ENCODE results near the gene CBX8. TPM values are rescaled to one million over a fixed set of nuclear protein-coding genes. Genes with fewer than 3 reads are reported as not detected.
A peak's percentile ranks its signal among the peaks of the same experiment; 100 is the strongest.

CBX8 gene
- total and polyA plus RNA-seq, 2 of the 13 experiments (the other 11 are each of a cell fraction or from before 2014, with no cell fraction given): 0.34 to 12.6 TPM

GRCh38 chr17:79841369-79842135 lies 44.7 kb upstream of the CBX8 start (continued):
- TF ChIP-seq SALL2 (CRISPR knock-in tag; IDR thresholded peaks at IDR 0.05): no peak; the same call in 1 of the 2 replicates
- no peak for TF ChIP-seq ZNF24 (IDR thresholded peaks at IDR 0.05)
- TF ChIP-seq ZBTB38 (CRISPR knock-in tag; IDR thresholded peaks at IDR 0.05): peak; percentile 87
- no peak for TF ChIP-seq MLX (CRISPR knock-in tag; IDR thresholded peaks at IDR 0.05)
- no peak for TF ChIP-seq MZF1 (CRISPR knock-in tag; IDR thresholded peaks at IDR 0.05; ENCODE audit: borderline replicate concordance)
- no peak for TF ChIP-seq ZNF839 (CRISPR knock-in tag; IDR thresholded peaks at IDR 0.05; ENCODE audit: borderline replicate concordance)
- TF ChIP-seq PPARG (CRISPR knock-in tag; conservative IDR thresholded peaks at IDR 0.05): 0 out of 2 replicates have a peak, but pooled peaks have one; percentile 18
- no peak for TF ChIP-seq SPEN (CRISPR knock-in tag; IDR thresholded peaks at IDR 0.05; ENCODE audit: low read depth)
- TF ChIP-seq GLI4 (CRISPR knock-in tag; IDR thresholded peaks at IDR 0.05; ENCODE audit: borderline replicate concordance): no peak
- TF ChIP-seq ZMAT5 (CRISPR knock-in tag; IDR thresholded peaks at IDR 0.05; ENCODE audit: borderline replicate concordance, low read depth): no peak
- TF ChIP-seq IKZF1 (IDR thresholded peaks at IDR 0.05): no peak
- no peak for TF ChIP-seq ISL2 (CRISPR knock-in tag; IDR thresholded peaks at IDR 0.05)
- TF ChIP-seq CBFB (CRISPR knock-in tag; IDR thresholded peaks at IDR 0.05): no peak
- TF ChIP-seq MTF2 (CRISPR knock-in tag; IDR thresholded peaks at IDR 0.05; ENCODE audit: borderline replicate concordance): no peak
- TF ChIP-seq HNF4A (CRISPR knock-in tag; IDR thresholded peaks at IDR 0.05): no peak
- TF ChIP-seq ZNF235 (CRISPR knock-in tag; IDR thresholded peaks at IDR 0.05; ENCODE audit: borderline replicate concordance): no peak
- TF ChIP-seq ZMYM2 (CRISPR knock-in tag; IDR thresholded peaks at IDR 0.05): no peak
- TF ChIP-seq MLXIP (CRISPR knock-in tag; IDR thresholded peaks at IDR 0.05; ENCODE audit: borderline replicate concordance): no peak
- TF ChIP-seq PHB2 (IDR thresholded peaks at IDR 0.05; ENCODE audit: partially characterized antibody): no peak
- TF ChIP-seq TBX3 (IDR thresholded peaks at IDR 0.05; ENCODE audit: borderline replicate concordance): no peak
- no peak for TF ChIP-seq ZFP36 (IDR thresholded peaks at IDR 0.05; ENCODE audit: borderline replicate concordance, low read depth, low read length, partially characterized antibody)
- no peak for TF ChIP-seq ZNF570 (CRISPR knock-in tag; IDR thresholded peaks at IDR 0.05; ENCODE audit: borderline replicate concordance)
- no peak for TF ChIP-seq MEF2D (CRISPR knock-in tag; IDR thresholded peaks at IDR 0.05)
- no peak for TF ChIP-seq POLR2AphosphoS2 (IDR thresholded peaks at IDR 0.05; ENCODE audit: low read depth, low read length)
- TF ChIP-seq, protein P1, sequence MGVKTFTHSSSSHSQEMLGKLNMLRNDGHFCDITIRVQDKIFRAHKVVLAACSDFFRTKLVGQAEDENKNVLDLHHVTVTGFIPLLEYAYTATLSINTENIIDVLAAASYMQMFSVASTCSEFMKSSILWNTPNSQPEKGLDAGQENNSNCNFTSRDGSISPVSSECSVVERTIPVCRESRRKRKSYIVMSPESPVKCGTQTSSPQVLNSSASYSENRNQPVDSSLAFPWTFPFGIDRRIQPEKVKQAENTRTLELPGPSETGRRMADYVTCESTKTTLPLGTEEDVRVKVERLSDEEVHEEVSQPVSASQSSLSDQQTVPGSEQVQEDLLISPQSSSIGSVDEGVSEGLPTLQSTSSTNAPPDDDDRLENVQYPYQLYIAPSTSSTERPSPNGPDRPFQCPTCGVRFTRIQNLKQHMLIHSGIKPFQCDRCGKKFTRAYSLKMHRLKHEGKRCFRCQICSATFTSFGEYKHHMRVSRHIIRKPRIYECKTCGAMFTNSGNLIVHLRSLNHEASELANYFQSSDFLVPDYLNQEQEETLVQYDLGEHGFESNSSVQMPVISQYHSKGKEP (CRISPR knock-in tag; IDR thresholded peaks at IDR 0.05): no peak

Data from HepG2 (cell line).